ENCODE data around the gene TGFBR2.

TGFBR2 gene

GRCh38 chr3:30586096-30586805, 20.1 kb upstream of the TGFBR2 start:
- H3K4me3 ChIP-seq (replicated peaks in 1 of 2; ENCODE audit: low read depth in 2 of 2, low read length in 2 of 2) = no peak overlapping the region
- peak in 1 of 2 donors; percentile 31 for DNase-seq (ENCODE audit: low read depth in 2 of 2)
- TF ChIP-seq CTCF (IDR thresholded peaks at IDR 0.05; ENCODE audit: low read depth, low read length) = no peak

DNA sequence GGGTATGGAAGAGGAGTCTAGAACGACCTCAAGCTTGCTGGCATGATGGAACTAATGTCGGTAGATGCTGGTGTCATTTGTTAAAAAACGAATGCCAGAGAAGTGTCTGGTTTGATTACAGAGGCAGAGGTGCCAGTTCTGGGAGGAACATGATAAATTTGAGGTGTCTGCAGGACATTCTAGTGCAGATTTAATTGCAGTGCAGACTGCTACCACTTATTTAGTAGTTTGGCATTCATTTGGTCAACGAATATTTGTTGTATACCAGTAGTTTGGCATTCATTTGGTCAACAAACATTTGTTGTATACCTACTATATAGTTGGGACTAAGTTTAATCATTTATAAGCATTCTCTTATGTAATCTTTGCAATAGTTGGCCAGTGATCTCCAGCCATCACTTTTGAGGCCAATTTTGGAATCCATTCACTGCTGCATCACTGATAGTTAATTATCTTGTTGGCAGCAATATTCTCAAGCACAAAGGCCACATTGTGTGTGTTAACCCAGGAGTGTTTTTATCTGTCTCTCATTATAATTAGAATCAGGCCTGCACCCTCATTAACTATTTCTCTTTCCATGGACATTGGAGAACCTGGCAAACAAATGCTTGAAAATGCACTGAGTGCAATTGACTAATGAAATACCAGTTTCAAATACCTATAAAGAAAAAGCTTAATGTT, 19.5 kb upstream of the TGFBR2 start:
- TF ChIP-seq CTCF (IDR thresholded peaks at IDR 0.05; ENCODE audit: low read depth, low read length) = no peak
- H3K4me3 ChIP-seq (replicated peaks in 1 of 2; ENCODE audit: low read depth in 2 of 2, low read length in 2 of 2) = no peak overlapping the region
- DNase-seq (ENCODE audit: low read depth in 2 of 2) = no peak

- H3K4me3 ChIP-seq (replicated peaks in 1 of 2; ENCODE audit: low read depth in 2 of 2, low read length in 2 of 2) = no peak overlapping the region
- no peak for DNase-seq (ENCODE audit: low read depth in 2 of 2)
- TF ChIP-seq CTCF (IDR thresholded peaks at IDR 0.05; ENCODE audit: low read depth, low read length) = no peak
Observed at GRCh38 chr3:30587904-30588303, 18.5 kb upstream of the TGFBR2 start.

GRCh38 chr3:30596152-30596551, 10.2 kb upstream of the TGFBR2 start:
- H3K4me3 ChIP-seq (replicated peaks in 1 of 2; ENCODE audit: low read depth in 2 of 2, low read length in 2 of 2) = no peak overlapping the region
- no peak for TF ChIP-seq CTCF (IDR thresholded peaks at IDR 0.05; ENCODE audit: low read depth, low read length)
- no peak for DNase-seq (ENCODE audit: low read depth in 2 of 2)

DNA sequence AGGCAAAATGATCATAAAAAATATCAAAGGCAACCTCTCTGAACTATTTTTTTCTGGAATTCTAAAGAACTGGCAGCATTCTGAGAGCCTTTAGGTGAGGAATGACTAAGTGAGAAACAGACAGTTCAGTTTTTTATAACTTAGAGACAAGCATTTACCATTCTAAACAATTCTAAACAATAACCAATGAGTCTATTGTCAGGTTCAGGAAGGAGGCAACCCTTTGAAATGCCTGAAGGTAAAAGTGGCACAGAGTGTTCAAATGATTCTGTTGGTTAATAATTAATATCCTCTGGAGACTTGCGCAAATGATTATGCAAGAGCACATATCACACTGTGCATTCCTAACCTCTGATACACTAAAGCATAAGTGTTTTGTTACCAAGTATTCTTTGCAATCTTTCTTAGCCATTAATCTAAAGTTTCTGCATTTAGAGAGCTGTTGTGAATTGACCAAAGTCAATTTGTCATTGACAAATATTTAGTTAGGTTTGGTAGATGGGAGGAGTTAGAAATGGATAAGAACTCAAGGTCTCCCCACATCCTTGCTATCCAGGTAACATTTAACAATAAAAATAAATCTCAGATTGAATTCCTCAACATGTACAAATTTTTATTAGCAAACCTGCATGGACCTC, 9.2 kb upstream of the TGFBR2 start:
- no peak overlapping the region for H3K4me3 ChIP-seq (replicated peaks in 1 of 2; ENCODE audit: low read depth in 2 of 2, low read length in 2 of 2)
- DNase-seq (ENCODE audit: low read depth in 2 of 2) = peak; percentile 86 to 89
- TF ChIP-seq CTCF (IDR thresholded peaks at IDR 0.05; ENCODE audit: low read depth, low read length) = no peak

GRCh38 chr3:30597769-30598134, 8.6 kb upstream of the TGFBR2 start:
- DNase-seq (ENCODE audit: low read depth in 2 of 2) = no peak
- no peak for TF ChIP-seq CTCF (IDR thresholded peaks at IDR 0.05; ENCODE audit: low read depth, low read length)
- no peak overlapping the region for H3K4me3 ChIP-seq (replicated peaks in 1 of 2; ENCODE audit: low read depth in 2 of 2, low read length in 2 of 2)

All from cardiac fibroblast (primary cell).